Measurements from ENCODE around the gene NR1I2.

NR1I2 gene

GRCh38 chr3:119746423-119746822 lies 35.5 kb upstream of the NR1I2 start:
- FAIRE-seq, result no peak
- TF ChIP-seq CTCF (IDR thresholded peaks at IDR 0.05; ENCODE audit: insufficient read depth, missing control alignments), result no peak
- no peak for DNase-seq (ENCODE audit: insufficient read length, low spot score)

- no peak for TF ChIP-seq CTCF (IDR thresholded peaks at IDR 0.05; ENCODE audit: insufficient read depth, missing control alignments)
- DNase-seq (ENCODE audit: insufficient read length, low spot score) (no peak), FAIRE-seq (no peak)
These were observed 34.5 kb upstream of the NR1I2 start for GRCh38 chr3:119747357-119747756.

GRCh38 chr3:119748991-119749390 lies 32.9 kb upstream of the NR1I2 start:
- FAIRE-seq (no peak), DNase-seq (ENCODE audit: insufficient read length, low spot score) (no peak)
- TF ChIP-seq CTCF (IDR thresholded peaks at IDR 0.05; ENCODE audit: insufficient read depth, missing control alignments), result no peak

GRCh38 chr3:119751423-119751822 lies 30.5 kb upstream of the NR1I2 start:
- TF ChIP-seq CTCF (IDR thresholded peaks at IDR 0.05; ENCODE audit: insufficient read depth, missing control alignments), result no peak
- FAIRE-seq, result no peak
- DNase-seq (ENCODE audit: insufficient read length, low spot score), result no peak

GRCh38 chr3:119759962-119760361 lies 21.9 kb upstream of the NR1I2 start:
- TF ChIP-seq CTCF (IDR thresholded peaks at IDR 0.05; ENCODE audit: insufficient read depth, missing control alignments), result no peak
- FAIRE-seq (no peak), DNase-seq (ENCODE audit: insufficient read length, low spot score) (no peak)

- TF ChIP-seq CTCF (IDR thresholded peaks at IDR 0.05; ENCODE audit: insufficient read depth, missing control alignments), result no peak
- no peak for FAIRE-seq
- no peak for DNase-seq (ENCODE audit: insufficient read length, low spot score)
These were observed 19.0 kb upstream of the NR1I2 start for GRCh38 chr3:119762876-119763275.

- FAIRE-seq, result no peak
- no peak for DNase-seq (ENCODE audit: insufficient read length, low spot score)
- TF ChIP-seq CTCF (IDR thresholded peaks at IDR 0.05; ENCODE audit: insufficient read depth, missing control alignments), result no peak
These were observed 18.4 kb upstream of the NR1I2 start for GRCh38 chr3:119763466-119763865.
